ENCODE results near the gene CD86.
"Not testable (repeated sequence)": the region's sequence is repeated elsewhere in the genome, so short reads cannot be mapped to it uniquely, and the experiment has no call there.

CD86 gene

GRCh38 chr3:122033023-122033422 lies 22.1 kb upstream of the CD86 start:
- H3K27me3 ChIP-seq (replicated peaks): no peaks in the 10 kb centered on the region
- no peak for DNase-seq
- in situ Hi-C loops (cut with HindIII; ENCODE audit: low pct_ligation_motif_present, low sequenced_read_pairs): no loop called here

GRCh38 chr3:122047296-122047695 lies 7.9 kb upstream of the CD86 start:
- H3K27me3 ChIP-seq (replicated peaks); in situ Hi-C loops (cut with HindIII; ENCODE audit: low pct_ligation_motif_present, low sequenced_read_pairs); H3K4me3 ChIP-seq (ENCODE audit: low read depth, low read length): not testable (repeated sequence)

More at GRCh38 chr3:122033023-122033422, 22.1 kb upstream of the CD86 start:
- Histone ChIP-seq H3K27ac (no peak overlapping the region), H3K36me3 (replicated peaks) (no peaks in the 10 kb centered on the region), H3K4me3 (ENCODE audit: low read depth, low read length) (no peak overlapping the region)
- no peak for TF ChIP-seq CTCF (IDR thresholded peaks at IDR 0.05; ENCODE audit: low read depth, low read length, missing control alignments)

GRCh38 chr3:122047773-122048172 lies 7.4 kb upstream of the CD86 start:
- in situ Hi-C loops (cut with HindIII; ENCODE audit: low pct_ligation_motif_present, low sequenced_read_pairs); H3K36me3 ChIP-seq (replicated peaks); H3K27ac ChIP-seq; DNase-seq; H3K4me3 ChIP-seq (ENCODE audit: low read depth, low read length); H3K27me3 ChIP-seq (replicated peaks): not testable (repeated sequence)

More at GRCh38 chr3:122047296-122047695, 7.9 kb upstream of the CD86 start:
- not testable (repeated sequence) for H3K27ac ChIP-seq; DNase-seq; H3K36me3 ChIP-seq (replicated peaks)

GRCh38 chr3:122052968-122053367 lies 2.2 kb upstream of the CD86 start:
- H3K27me3 ChIP-seq (replicated peaks): no peaks in the 10 kb centered on the region
- in situ Hi-C loops (cut with HindIII; ENCODE audit: low pct_ligation_motif_present, low sequenced_read_pairs): no loop called here
- H3K27ac ChIP-seq: no peak overlapping the region
- no peak overlapping the region for H3K4me3 ChIP-seq (ENCODE audit: low read depth, low read length)
- no peak for DNase-seq
- H3K36me3 ChIP-seq (replicated peaks): no peaks in the 10 kb centered on the region
- no peak for TF ChIP-seq CTCF (IDR thresholded peaks at IDR 0.05; ENCODE audit: low read depth, low read length, missing control alignments)

- Histone ChIP-seq H3K4me3 (ENCODE audit: low read depth, low read length) (no peak overlapping the region), H3K36me3 (replicated peaks) (no peaks in the 10 kb centered on the region), H3K27ac (no peak overlapping the region), H3K27me3 (replicated peaks) (no peaks in the 10 kb centered on the region)
- in situ Hi-C loops (cut with HindIII; ENCODE audit: low pct_ligation_motif_present, low sequenced_read_pairs): no loop called here
- TF ChIP-seq CTCF (IDR thresholded peaks at IDR 0.05; ENCODE audit: low read depth, low read length, missing control alignments): no peak
- DNase-seq: no peak
These were observed 2.5 kb downstream of the CD86 start for GRCh38 chr3:122057671-122058070.

GRCh38 chr3:122058294-122058693 lies 3.1 kb downstream of the CD86 start:
- no peak for DNase-seq
- Histone ChIP-seq H3K36me3 (replicated peaks) (no peaks in the 10 kb centered on the region), H3K27ac (no peak overlapping the region), H3K4me3 (ENCODE audit: low read depth, low read length) (no peak overlapping the region), H3K27me3 (replicated peaks) (no peaks in the 10 kb centered on the region)
- no peak for TF ChIP-seq CTCF (IDR thresholded peaks at IDR 0.05; ENCODE audit: low read depth, low read length, missing control alignments)
- in situ Hi-C loops (cut with HindIII; ENCODE audit: low pct_ligation_motif_present, low sequenced_read_pairs): no loop called here

GRCh38 chr3:122060040-122060698 lies 5.0 kb downstream of the CD86 start:
- Histone ChIP-seq H3K4me3 (ENCODE audit: low read depth, low read length) (no peak overlapping the region), H3K27ac (no peak overlapping the region), H3K36me3 (replicated peaks) (no peaks in the 10 kb centered on the region), H3K27me3 (replicated peaks) (no peaks in the 10 kb centered on the region)
- TF ChIP-seq CTCF (IDR thresholded peaks at IDR 0.05; ENCODE audit: low read depth, low read length, missing control alignments): no peak
- in situ Hi-C loops (cut with HindIII; ENCODE audit: low pct_ligation_motif_present, low sequenced_read_pairs): no loop called here
- no peak for DNase-seq

All from brain microvascular endothelial cell (primary cell).